ENCODE data around the gene UNC5A. TPM values are rescaled to one million over a fixed set of nuclear protein-coding genes. Genes with fewer than 3 reads are reported as not detected.

UNC5A gene
- total and polyA plus RNA-seq, 2 of the 8 experiments (the other 6 are each of a cell fraction or from before 2014, with no cell fraction given) = 4.0 to 7.6 TPM

- Histone ChIP-seq H2BK20ac (ENCODE audit: low read length) (no peak overlapping the region), H3K23ac (ENCODE audit: insufficient read length) (no peak overlapping the region), H2BK5ac (ENCODE audit: low read depth, low read length) (peak overlapping the region; percentile 66; the same call in 1 of the 2 replicates), H4K20me1 (replicated peaks in 1 of 2; ENCODE audit: control insufficient read depth in 1 of 2, insufficient read depth in 2 of 2, low read length in 2 of 2) (no peaks in the 10 kb centered on the region), H3K36me3 (ENCODE audit: control insufficient read depth in 2 of 4, insufficient read depth in 4 of 4, low read length in 3 of 4) (no peaks in the 10 kb centered on the region), H3K4me2 (ENCODE audit: insufficient read depth in 1 of 2, low read depth in 2 of 2, low read length in 2 of 2) (no peak overlapping the region), H2BK120ac (replicated peaks; ENCODE audit: low read depth, low read length) (no peak overlapping the region), H3K4ac (replicated peaks; ENCODE audit: insufficient read length, low read depth, low read length) (no peak overlapping the region), H3K79me2 (ENCODE audit: control insufficient read depth in 1 of 2, insufficient read depth in 2 of 2, low read length in 2 of 2) (no peaks in the 10 kb centered on the region), H2AK5ac (ENCODE audit: low read depth, low read length) (no peak overlapping the region), H3K9me3 (ENCODE audit: insufficient read depth in 2 of 2, low read depth in 1 of 2, low read length in 1 of 2) (no peaks in the 10 kb centered on the region), H3K56ac (replicated peaks; ENCODE audit: insufficient read length, low read depth, low read length) (no peak overlapping the region), H3K9ac (replicated peaks in 1 of 4; ENCODE audit: extremely low read depth in 1 of 4, low read depth in 3 of 4, low read length in 3 of 4) (no peak overlapping the region), H3K23me2 (ENCODE audit: low read depth, low read length) (no peaks in the 10 kb centered on the region), H3K18ac (ENCODE audit: extremely low read depth, low read length) (no peak overlapping the region; the same call in 1 of the 2 replicates), H3K14ac (ENCODE audit: insufficient read length) (no peak overlapping the region), H4K5ac (ENCODE audit: insufficient read length, low read depth, low read length) (no peak overlapping the region), H2BK12ac (ENCODE audit: low read depth, low read length) (peak overlapping the region; percentile 12; the same call in 1 of the 2 replicates), H3K4me1 (replicated peaks in 1 of 4; ENCODE audit: control insufficient read depth in 3 of 4, insufficient read depth in 4 of 4, low read length in 3 of 4) (peaks cover 6 to 40% (median 26%) of the 10 kb centered on the region in 4 experiments), H2BK15ac (ENCODE audit: low read length) (no peak overlapping the region), H3K4me3 (ENCODE audit: extremely low read depth in 1 of 4, insufficient read depth in 2 of 4, low read depth in 3 of 4, low read length in 4 of 4) (no peak overlapping the region), H4K91ac (replicated peaks; ENCODE audit: insufficient read length, low read length) (peak overlapping the region; percentile 29), H3K27me3 (replicated peaks in 1 of 4; ENCODE audit: control insufficient read depth in 3 of 4, extremely low read depth in 1 of 4, insufficient read depth in 3 of 4, low read length in 3 of 4) (no peaks in the 10 kb centered on the region), H3K27ac (ENCODE audit: low read depth, low read length) (no peak overlapping the region), H3K79me1 (ENCODE audit: low read depth, low read length) (no peaks in the 10 kb centered on the region), H4K8ac (ENCODE audit: extremely low read depth, insufficient read depth, low read length) (peak overlapping the region; percentile 29), H2AFZ (ENCODE audit: low read length) (no peak overlapping the region)
- FAIRE-seq = no peak
- no peak for DNase-seq (ENCODE audit: low read depth in 1 of 2, low spot score in 2 of 2)
- POLR2A ChIA-PET (ENCODE audit: partially characterized antibody) = interaction anchor here (0.9 to 1.2 kb wide), 2 partner anchors 103 to 141 kb away, joined by 3 to 4 read pairs; partner anchors contain the start of gene UIMC1
- WGBS, 2 experiments (ENCODE audit: extremely low coverage in 1 of 2, insufficient coverage in 1 of 2, insufficient read length in 1 of 2, insufficient replicate concordance in 2 of 2, low coverage in 1 of 2, low lambda C conversion rate in 2 of 2, missing lambda C conversion rate in 1 of 2) = 97% methylated on average over 5 of the region's 8 CpGs; no CpG with 5 or more reads in 1 of the 2 experiments
- CTCF ChIA-PET (ENCODE audit: partially characterized antibody) = interaction anchor here (1.2 to 6.5 kb wide), 6 partner anchors 8 to 205 kb away, joined by 4 to 39 read pairs (median 7); no protein-coding TSS in a partner anchor
- no peak for TF ChIP-seq SRF (IDR thresholded peaks at IDR 0.05; ENCODE audit: low read depth, low read length)
- no peak for TF ChIP-seq EGR1 (IDR thresholded peaks at IDR 0.05; ENCODE audit: borderline replicate concordance, low read depth, low read length)
- no peak for TF ChIP-seq KDM4A (IDR thresholded peaks at IDR 0.05; ENCODE audit: low read depth, low read length, severe bottlenecking)
- TF ChIP-seq BRCA1 (IDR thresholded peaks at IDR 0.05; ENCODE audit: low read depth, low read length) = no peak
- no peak for TF ChIP-seq SIN3A (conservative IDR thresholded peaks at IDR 0.05 in 1 of 2, IDR thresholded peaks at IDR 0.05 in 1 of 2; ENCODE audit: low read depth in 1 of 2, low read length in 2 of 2)
- TF ChIP-seq KDM1A (IDR thresholded peaks at IDR 0.05; ENCODE audit: borderline replicate concordance, low read length) = peak; percentile 68; the same call in 1 of the 2 replicates
- TF ChIP-seq TAF1 (IDR thresholded peaks at IDR 0.05; ENCODE audit: low read depth, low read length) = no peak
- TF ChIP-seq CTCF (IDR thresholded peaks at IDR 0.05; ENCODE audit: control extremely low read depth in 1 of 3, insufficient read depth in 1 of 3, low read depth in 1 of 3, low read length in 3 of 3) = no peak
- TF ChIP-seq CBX5 (IDR thresholded peaks at IDR 0.05; ENCODE audit: low read depth, low read length) = no peak
Observed at GRCh38 chr5:176864755-176865154, 54.4 kb downstream of the UNC5A start.

Measured in H1 (cell line).